Panc1 (cell line): ENCODE results near the gene CRIP1. TPM values are rescaled to one million over a fixed set of nuclear protein-coding genes. Genes with fewer than 3 reads are reported as not detected.

Source experiments
- ATAC-seq: fragments of 200-7000 bp; cut with Tn5 transposase; 2 replicates; pipeline ENCODE4 v1.9.1; 2020; ENCODE audit warnings: mild to moderate bottlenecking, moderate library complexity
- BruUV-seq: library from RNA; stranded (reverse); fragments of 400-500 nt; replicated peaks from 2 replicates; lab custom pipeline; 2021; lab: Mats Ljungman, UMichigan
- CTCF ChIA-PET: fragments of 300-600 bp; sonication (Branson Sonifier 250); formaldehyde crosslinking; loops from one replicate; lab custom pipeline; 2022; ENCODE audit warnings: antibody characterized with exemption; lab: Charles Lee
- POLR2A ChIA-PET: fragments of 300-600 bp; sonication (Branson Sonifier 250); formaldehyde crosslinking; loops from one replicate; lab custom pipeline; 2022; ENCODE audit warnings: antibody characterized with exemption; lab: Charles Lee
- DNase-seq: peaks from one replicate; pipeline ENCODE4 v3.0.0-alpha.2; 2010; ENCODE audit warnings: low read depth, low spot score
- H3K27ac ChIP-seq: 2 replicates; pipeline ENCODE4 v1.5.1; 2011; ENCODE audit warnings: mild to moderate bottlenecking, low read length, inconsistent platforms
- H3K27me3 ChIP-seq: fragments of 200-500 bp; sonication (Bioruptor generic); 2 replicates; pipeline ENCODE4 v1.6.0; 2014; ENCODE audit warnings: low read length, inconsistent platforms; ENCODE audit not compliant: control insufficient read depth, insufficient read depth
- H3K36me3 ChIP-seq: fragments of 200-500 bp; sonication (Bioruptor generic); 2 replicates; pipeline ENCODE4 v1.5.1; 2014; ENCODE audit warnings: inconsistent platforms, mild to moderate bottlenecking, low read length, moderate library complexity; ENCODE audit not compliant: control insufficient read depth, insufficient read depth
- H3K4me1 ChIP-seq: 2 replicates; pipeline ENCODE4 v1.5.1; 2011; ENCODE audit warnings: inconsistent platforms, mild to moderate bottlenecking, low read length, moderate library complexity; ENCODE audit not compliant: control insufficient read depth, insufficient read depth
- H3K4me3 ChIP-seq, 2 experiments: 2 replicates each; pipeline ENCODE4 v1.5.1; 2011 to 2012; ENCODE audit warnings: low read depth in 2 of 2, low read length in 2 of 2, mild to moderate bottlenecking in 2 of 2, inconsistent platforms in 1 of 2, moderate library complexity in 1 of 2
- H3K9me3 ChIP-seq: fragments of 200-500 bp; sonication (Bioruptor generic); 2 replicates; pipeline ENCODE4 v1.5.1; 2014; ENCODE audit warnings: low read depth, mild to moderate bottlenecking, inconsistent platforms, low read length, moderate library complexity; ENCODE audit not compliant: control insufficient read depth, insufficient read depth
- CTCF ChIP-seq: fragments of 450-650 bp; IDR thresholded peaks from 2 replicates; pipeline ENCODE4 v1.5.1; 2017; ENCODE audit warnings: mild to moderate bottlenecking
- POLR2AphosphoS5 ChIP-seq: IDR thresholded peaks from 2 replicates; pipeline ENCODE4 v1.6.1; 2012; ENCODE audit warnings: mild to moderate bottlenecking, low read depth, low read length, moderate library complexity
- REST ChIP-seq, 2 experiments: IDR thresholded peaks; 2 replicates each; pipeline ENCODE4 v1.6.1; 2011 to 2012; ENCODE audit warnings: low read depth in 2 of 2, control low read depth in 1 of 2, low read length in 1 of 2, mild to moderate bottlenecking in 1 of 2, moderate library complexity in 1 of 2; ENCODE audit not compliant: insufficient read depth in 1 of 2
- SIN3A ChIP-seq: IDR thresholded peaks from 2 replicates; pipeline ENCODE4 v1.6.1; 2012; ENCODE audit warnings: low read depth, mild to moderate bottlenecking, low read length, moderate library complexity, borderline replicate concordance; ENCODE audit not compliant: insufficient read depth
- TCF7L2 ChIP-seq: IDR thresholded peaks from 2 replicates; pipeline ENCODE4 v1.6.1; 2011; ENCODE audit warnings: mild to moderate bottlenecking, low read depth, low read length, inconsistent platforms
- in situ Hi-C: cut with HindIII; loops from 2 replicates; pipeline ENCODE4 v1.10.0; 2016; ENCODE audit warnings: low sequenced_read_pairs, low pct_unique_long_range_greater_than_20kb
- intact Hi-C: fragments of 100-400 bp; cut with micrococcal nuclease; formaldehyde crosslinking; loops from one replicate; pipeline ENCODE4 v1.10.0; 2022; ENCODE audit not compliant: unreplicated experiment
- total RNA-seq: library from RNA; stranded (reverse); gene quantifications from one replicate; pipeline ENCODE4 v1.2.1, GENCODE V29; 2021; ENCODE audit not compliant: unreplicated experiment

The CRIP1 gene
- total RNA-seq, 1 experiment from 2014 or later, result 1,056 TPM

GRCh38 chr14:105471823-105472485 is 14.7 kb upstream of the CRIP1 start:
- Histone ChIP-seq H3K4me1 (peaks cover 45% of the 10 kb centered on the region), H3K27ac (peak overlapping the region; percentile 66), H3K4me3 (no peak overlapping the region), H3K36me3 (no peaks in the 10 kb centered on the region; the same call in 1 of the 2 replicates), H3K9me3 (no peaks in the 10 kb centered on the region), H3K27me3 (no peaks in the 10 kb centered on the region)
- ChIA-PET POLR2A (interaction anchor here (0.5 to 0.9 kb wide), 2 partner anchors 9 to 212 kb away, joined by 3 to 4 read pairs; no protein-coding TSS in a partner anchor), CTCF (interaction anchor here (0.6 to 1.3 kb wide), 3 partner anchors 15 to 97 kb away, joined by 3 to 10 read pairs (median 3); no protein-coding TSS in a partner anchor)
- no peak for DNase-seq
- no peak for TF ChIP-seq REST (IDR thresholded peaks at IDR 0.05; ENCODE audit: insufficient read depth in 1 of 2, low read depth in 2 of 2, low read length in 1 of 2)
- no peak for TF ChIP-seq TCF7L2
- TF ChIP-seq POLR2AphosphoS5, result no peak
- TF ChIP-seq CTCF, result no peak
- TF ChIP-seq SIN3A, result no peak
- in situ Hi-C loops, result no loop called here
- ATAC-seq, result no peak
- intact Hi-C loops, result no loop called here
- no TSS peak for BruUV-seq

- Histone ChIP-seq H3K4me1 (peaks cover 49% of the 10 kb centered on the region), H3K27ac (peak overlapping the region; percentile 66), H3K36me3 (no peaks in the 10 kb centered on the region; the same call in 1 of the 2 replicates), H3K4me3 (no peak overlapping the region), H3K9me3 (no peaks in the 10 kb centered on the region), H3K27me3 (no peaks in the 10 kb centered on the region)
- in situ Hi-C loops (no loop called here), intact Hi-C loops (no loop called here)
- DNase-seq (no peak), ATAC-seq (no peak)
- ChIA-PET POLR2A (interaction anchor here (0.5 to 0.9 kb wide), 3 partner anchors 9 to 213 kb away, joined by 3 to 4 read pairs (median 4); no protein-coding TSS in a partner anchor), CTCF (interaction anchor here (0.6 to 1.3 kb wide), 3 partner anchors 16 to 98 kb away, joined by 3 to 10 read pairs (median 3); no protein-coding TSS in a partner anchor)
- BruUV-seq, result no TSS peak
- TF ChIP-seq TCF7L2 (no peak), SIN3A (no peak), POLR2AphosphoS5 (no peak), CTCF (peak; percentile 23; the same call in 1 of the 2 replicates)
Measured at GRCh38 chr14:105472486-105472991, 14.1 kb upstream of the CRIP1 start.
